Stimulated activated CD4-positive, alpha-beta T cell treated with anti-CD3 and anti-CD28 coated beads, Interleukin-1b, Interleukin-23, amount 100 ng/mL, for 24 hours (primary cell): ENCODE measurements around the gene HBE1.

Experiments
- DNase-seq, 4 experiments: peaks; one replicate each; pipeline ENCODE4 v3.0.0-alpha.2; 2020; ENCODE audit warnings: low read depth in 4 of 4, low spot score in 1 of 4

The HBE1 gene

GRCh38 chr11:5234381-5234834 is 35.3 kb downstream of the HBE1 start, which contains the start of gene HBD:
TSS of gene HBD (minus strand) at chr11:5234483. CDS start at chr11:5234433, 50 bp downstream.
- DNase-seq = no peak

GRCh38 chr11:5233307-5233706 is 36.4 kb downstream of the HBE1 start:
- no peak for DNase-seq

- DNase-seq = no peak
These were observed 36.9 kb downstream of the HBE1 start for GRCh38 chr11:5232821-5233220.

- no peak for DNase-seq
These were observed 37.6 kb downstream of the HBE1 start for GRCh38 chr11:5232176-5232575.

- DNase-seq = no peak
These were observed 38.6 kb downstream of the HBE1 start for GRCh38 chr11:5231111-5231510.

- no peak for DNase-seq
These were observed 39.5 kb downstream of the HBE1 start for GRCh38 chr11:5230266-5230665.

- DNase-seq = no peak
These were observed 39.9 kb downstream of the HBE1 start for GRCh38 chr11:5229796-5230195.

- no peak for DNase-seq
These were observed 40.4 kb downstream of the HBE1 start for GRCh38 chr11:5229356-5229755.

GRCh38 chr11:5228124-5228523 is 41.6 kb downstream of the HBE1 start:
- no peak for DNase-seq

- no peak for DNase-seq
These were observed 42.1 kb downstream of the HBE1 start for GRCh38 chr11:5227681-5228080.

- DNase-seq = no peak
These were observed 42.9 kb downstream of the HBE1 start, which contains the start of gene HBB for GRCh38 chr11:5226732-5227310. TSS of gene HBB (minus strand) at chr11:5227071. CDS start at chr11:5227021, 50 bp downstream.

- DNase-seq = no peak
These were observed 44.3 kb downstream of the HBE1 start for GRCh38 chr11:5225480-5225871.

- no peak for DNase-seq
These were observed 44.9 kb downstream of the HBE1 start for GRCh38 chr11:5224538-5225479.

GRCh38 chr11:5223686-5224085 is 46.1 kb downstream of the HBE1 start:
- no peak for DNase-seq

- DNase-seq = no peak
These were observed 46.6 kb downstream of the HBE1 start for GRCh38 chr11:5223146-5223545.
